Stimulated activated CD4-positive, alpha-beta T cell treated with anti-CD3 and anti-CD28 coated beads, Interleukin-1b, Interleukin-23, amount 100 ng/mL, for 24 hours (primary cell): ENCODE data around the gene ARPC5L.
A peak's percentile ranks its signal among the peaks of the same experiment; 100 is the strongest.
"Not testable (repeated sequence)": the region's sequence is repeated elsewhere in the genome, so short reads cannot be mapped to it uniquely, and the experiment has no call there.

Experiments
- DNase-seq, 4 experiments: peaks; one replicate each; pipeline ENCODE4 v3.0.0-alpha.2; 2020; ENCODE audit warnings: low read depth in 4 of 4, low spot score in 1 of 4

The ARPC5L gene

GRCh38 chr9:124840300-124840833 is 21.6 kb upstream of the ARPC5L start:
- no peak for DNase-seq

- no peak for DNase-seq
Measured at GRCh38 chr9:124841075-124841821, 20.7 kb upstream of the ARPC5L start.

GRCh38 chr9:124843456-124844034 is 18.4 kb upstream of the ARPC5L start:
- DNase-seq = no peak

GRCh38 chr9:124844291-124844690 is 17.6 kb upstream of the ARPC5L start:
- DNase-seq = no peak

GRCh38 chr9:124846467-124846866 is 15.5 kb upstream of the ARPC5L start:
- DNase-seq = not testable (repeated sequence)

GRCh38 chr9:124846969-124847368 is 15.0 kb upstream of the ARPC5L start:
- DNase-seq = no peak

GRCh38 chr9:124849801-124850200 is 12.1 kb upstream of the ARPC5L start:
- no peak for DNase-seq

- DNase-seq = no peak
Measured at GRCh38 chr9:124852121-124852828, 9.7 kb upstream of the ARPC5L start.

GRCh38 chr9:124852829-124853531 is 8.9 kb upstream of the ARPC5L start, which contains the start of gene WDR38:
WDR38 (plus strand) TSS chr9:124853460; CDS start chr9:124853532, 72 bp downstream.
- DNase-seq = peak in 2 of 4 experiments; percentile 60 to 63

GRCh38 chr9:124853605-124854143 is 8.3 kb upstream of the ARPC5L start:
- DNase-seq = no peak

- DNase-seq = no peak
Measured at GRCh38 chr9:124854161-124854560, 7.8 kb upstream of the ARPC5L start.

GRCh38 chr9:124854822-124855221 is 7.1 kb upstream of the ARPC5L start:
- no peak for DNase-seq

GRCh38 chr9:124855566-124855943 is 6.4 kb upstream of the ARPC5L start:
- no peak for DNase-seq

- peak in 2 of 4 experiments; percentile 14 to 32 for DNase-seq
Measured at GRCh38 chr9:124855944-124856765, 5.8 kb upstream of the ARPC5L start.

GRCh38 chr9:124857533-124858162 is 4.3 kb upstream of the ARPC5L start:
- DNase-seq = no peak

- DNase-seq = no peak
Measured at GRCh38 chr9:124858330-124859046, 3.4 kb upstream of the ARPC5L start.

GRCh38 chr9:124859803-124860581 is 1.9 kb upstream of the ARPC5L start:
- DNase-seq = no peak
